K562 (cell line): ENCODE measurements around the gene SLIT2. TPM values are rescaled to one million over a fixed set of nuclear protein-coding genes. Genes with fewer than 3 reads are reported as not detected.

ENCODE experiments used
- ATAC-seq: fragments of 200-7000 bp; cut with Tn5 transposase; 3 replicates; pipeline ENCODE4 v1.9.1; 2020; ENCODE audit warnings: moderate library complexity
- BruUV-seq: library from RNA; stranded (reverse); fragments of 400-500 nt; replicated peaks from 2 replicates; lab custom pipeline; 2021; lab: Mats Ljungman, UMichigan
- CTCF ChIA-PET: fragments of 300-600 bp; formaldehyde crosslinking; extraction: SDS; loops from one replicate; lab custom pipeline; 2021; ENCODE audit warnings: low intra/inter-chr PET ratio; lab: Yijun Ruan, JAX
- POLR2A ChIA-PET: fragments of 300-600, 350-650 bp; sonication (Branson Sonifier 250); formaldehyde crosslinking; extraction: SDS; loops from one replicate; lab custom pipeline; 2021; ENCODE audit warnings: antibody characterized with exemption, inconsistent platforms; lab: Yijun Ruan, JAX
- DNase-seq, 4 experiments: peaks; one replicate each; pipeline versions ENCODE4 v3.0.0 to v3.0.0-alpha.2; 2011 to 2018; ENCODE audit warnings: low spot score in 3 of 4, mixed read lengths in 3 of 4; ENCODE audit errors: extremely low read depth in 1 of 4
- FAIRE-seq: peaks from 2 replicates; lab custom pipeline; 2011; peaks lifted over from hg19 to GRCh38; lab: Jason Lieb, UNC
- H2AFZ ChIP-seq: 2 replicates; pipeline ENCODE4 v1.6.0; 2011; ENCODE audit warnings: low read depth, low read length, control low read depth, inconsistent platforms
- H3K27ac ChIP-seq: fragments of 200-600 bp; 3 replicates; pipeline ENCODE4 v1.8.0; 2011; ENCODE audit warnings: low read depth, mild to moderate bottlenecking, control low read depth, inconsistent platforms, low read length, moderate library complexity, mixed read lengths; ENCODE audit errors: extremely low read depth
- H3K27me3 ChIP-seq, 2 experiments: fragments of 300-600 bp in 1 of 2; 2 replicates in 1 of 2; 3 replicates in 1 of 2; pipeline versions ENCODE4 v1.6.0 to v1.8.0; 2011; ENCODE audit warnings: inconsistent platforms in 2 of 2, low read length in 2 of 2, mild to moderate bottlenecking in 1 of 2, mixed read lengths in 1 of 2, moderate library complexity in 1 of 2; ENCODE audit not compliant: control insufficient read depth in 2 of 2, insufficient read depth in 2 of 2
- H3K36me3 ChIP-seq: fragments of 300-600 bp; 3 replicates; pipeline ENCODE4 v1.8.0; 2011; ENCODE audit warnings: mild to moderate bottlenecking, low read length, inconsistent platforms; ENCODE audit not compliant: control insufficient read depth, insufficient read depth
- H3K4me1 ChIP-seq, 2 experiments: fragments of 200-600 bp in 1 of 2; replicated peaks in 1 of 2; 2 replicates in 1 of 2; 3 replicates in 1 of 2; pipeline versions ENCODE4 v1.5.1 to v1.8.0; 2011; ENCODE audit warnings: inconsistent platforms in 2 of 2, low read length in 2 of 2, mild to moderate bottlenecking in 1 of 2, mixed read lengths in 1 of 2, moderate library complexity in 1 of 2; ENCODE audit not compliant: control insufficient read depth in 2 of 2, insufficient read depth in 2 of 2
- H3K4me2 ChIP-seq: 2 replicates; pipeline ENCODE4 v1.6.1; 2011; ENCODE audit warnings: low read length, control low read depth, inconsistent platforms, mixed read lengths; ENCODE audit not compliant: insufficient read depth
- H3K4me3 ChIP-seq: fragments of 200-600 bp; sonication (generic), shearing (Covaris generic); 2 replicates; pipeline ENCODE4 v1.5.1; 2016; ENCODE audit warnings: control low read depth, inconsistent platforms
- H3K79me2 ChIP-seq: fragments of 200-600 bp; 3 replicates; pipeline ENCODE4 v1.8.0; 2011; ENCODE audit warnings: low read length, inconsistent platforms; ENCODE audit not compliant: control insufficient read depth, insufficient read depth
- H3K9ac ChIP-seq, 2 experiments: 2 replicates each; pipeline versions ENCODE4 v1.6.0 to v1.6.1; 2011; ENCODE audit warnings: low read depth in 2 of 2, low read length in 2 of 2, control low read depth in 1 of 2, inconsistent platforms in 1 of 2, mild to moderate bottlenecking in 1 of 2, mixed read lengths in 1 of 2; ENCODE audit not compliant: insufficient read depth in 1 of 2
- H3K9me1 ChIP-seq: one replicate; pipeline ENCODE4 v1.6.0; 2011; ENCODE audit warnings: inconsistent platforms, mild to moderate bottlenecking, low read length, moderate library complexity; ENCODE audit not compliant: control insufficient read depth, insufficient read depth
- H3K9me3 ChIP-seq: replicated peaks from 2 replicates; pipeline ENCODE4 v1.5.1; 2011; ENCODE audit warnings: low read depth, low read length, inconsistent platforms; ENCODE audit not compliant: control insufficient read depth, insufficient read depth
- H4K20me1 ChIP-seq: replicated peaks from 2 replicates; pipeline ENCODE4 v1.6.1; 2011; ENCODE audit warnings: low read length, inconsistent platforms, mixed read lengths; ENCODE audit not compliant: control insufficient read depth, insufficient read depth
- CBFA2T2 ChIP-seq: fragments of 450-650 bp; conservative IDR thresholded peaks from 2 replicates; pipeline ENCODE4 v1.6.1; 2017; ENCODE audit warnings: mild to moderate bottlenecking
- CHD2 ChIP-seq: IDR thresholded peaks from 2 replicates; pipeline ENCODE4 v1.6.1; 2011; ENCODE audit warnings: low read depth, low read length
- COPS2 ChIP-seq: fragments of 450-650 bp; conservative IDR thresholded peaks from 2 replicates; pipeline ENCODE4 v1.6.1; 2016; ENCODE audit warnings: mild to moderate bottlenecking, moderate library complexity
- ELK3 ChIP-seq: fragments of 450-650 bp; formaldehyde crosslinking; IDR thresholded peaks from 2 replicates; pipeline ENCODE4 v1.4.0; 2020; ENCODE audit warnings: mild to moderate bottlenecking
- FOXM1 ChIP-seq, 2 experiments: fragments of 450-650 bp in 1 of 2; sonication (generic) in 1 of 2; formaldehyde crosslinking in 1 of 2; IDR thresholded peaks; 2 replicates each; pipeline versions ENCODE4 v1.6.1 to v1.9.0; 2017 to 2022; ENCODE audit warnings: low read depth in 2 of 2, mild to moderate bottlenecking in 2 of 2, missing genetic modification reagents in 1 of 2, moderate library complexity in 1 of 2
- HBP1 ChIP-seq: fragments of 450-650 bp; formaldehyde crosslinking; IDR thresholded peaks from 2 replicates; pipeline ENCODE4 v1.4.0; 2022; ENCODE audit warnings: missing genetic modification characterization
- MXD1 ChIP-seq: fragments of 250-450 bp; sonication (Bioruptor Pico); IDR thresholded peaks from 2 replicates; pipeline ENCODE4 v1.8.0; 2021; ENCODE audit warnings: borderline replicate concordance, mild to moderate bottlenecking, moderate library complexity; ENCODE audit not compliant: poor library complexity, severe bottlenecking
- NFATC3 ChIP-seq: fragments of 450-650 bp; IDR thresholded peaks from 2 replicates; pipeline ENCODE4 v1.6.1; 2017; ENCODE audit warnings: mild to moderate bottlenecking
- SMARCB1 ChIP-seq: IDR thresholded peaks from 2 replicates; pipeline ENCODE4 v1.6.1; 2011; ENCODE audit warnings: improper control_type of control experiment, low read depth; ENCODE audit not compliant: insufficient read length
- SNRNP70 ChIP-seq: fragments of 200-400 bp; formaldehyde crosslinking; optimal IDR thresholded peaks from 2 replicates; pipeline ENCODE3; 2017; ENCODE audit warnings: low read depth, low read length
- TBP ChIP-seq: optimal IDR thresholded peaks from 2 replicates; pipeline ENCODE3; 2011; ENCODE audit warnings: low read depth, low read length, improper control_type of control experiment
- ZBTB8A ChIP-seq: fragments of 450-650 bp; IDR thresholded peaks from 2 replicates; pipeline ENCODE4 v1.6.1; 2018; ENCODE audit warnings: mild to moderate bottlenecking, moderate library complexity; ENCODE audit not compliant: partially characterized antibody
- ZNF282 ChIP-seq: sonication (generic); formaldehyde crosslinking; IDR thresholded peaks from 2 replicates; pipeline ENCODE4 v1.8.1; 2023; ENCODE audit warnings: missing genetic modification reagents
- ZNF444 ChIP-seq: fragments of 250-450 bp; sonication (Bioruptor Pico); IDR thresholded peaks from 2 replicates; pipeline ENCODE4 v1.4.0; 2020; ENCODE audit warnings: mild to moderate bottlenecking, moderate library complexity
- ZNF449 ChIP-seq: fragments of 250-450 bp; sonication (Bioruptor Pico); IDR thresholded peaks from 2 replicates; pipeline ENCODE4 v1.8.0; 2022; ENCODE audit warnings: moderate library complexity, mild to moderate bottlenecking, inconsistent platforms
- ZNF644 ChIP-seq: fragments of 200-800 bp; sonication (Bioruptor generic); IDR thresholded peaks from 2 replicates; pipeline ENCODE4 v1.6.1; 2016; ENCODE audit warnings: low read depth, missing genetic modification characterization, missing compliant biosample characterization
- ZNF695 ChIP-seq: fragments of 450-650 bp; formaldehyde crosslinking; IDR thresholded peaks from 2 replicates; pipeline ENCODE4 v1.4.0; 2020; ENCODE audit warnings: mild to moderate bottlenecking, moderate library complexity
- ZNF77 ChIP-seq: fragments of 250-450 bp; sonication (Bioruptor Pico); IDR thresholded peaks from 2 replicates; pipeline ENCODE4 v1.5.0; 2020
- WGBS: fragments of 100-300 bp; shearing (Covaris generic); methylation state at CpG from one replicate; pipeline ENCODE4 v1.1.6; 2016; ENCODE audit warnings: low coverage, mixed read lengths; ENCODE audit not compliant: insufficient coverage; ENCODE audit errors: missing lambda C conversion rate; 5-methylcytosine and 5-hydroxymethylcytosine counted together
- in situ Hi-C: fragments of 300-500 bp; cut with MboI; formaldehyde crosslinking; loops from 4 replicates; pipeline ENCODE4 v1.15.0; 2018; ENCODE audit warnings: inconsistent platforms, mixed read lengths
- intact Hi-C: fragments of 100-400 bp; cut with micrococcal nuclease; formaldehyde crosslinking; loops from 2 replicates; pipeline ENCODE4 v1.14.2; 2022
- polyA plus RNA-seq, 8 experiments: library from polyadenylated mRNA; depleted of rRNA in 4 of 8; stranded (reverse) in 5 of 8; unstranded in 3 of 8; fragments of >200 nt; fragmentation: Nextera tagmentation in 2 of 8; fragmentation: Illumina TruSeq in 1 of 8; extraction: Ambion mirVana in 2 of 8; extraction: Trizol in 1 of 8; gene quantifications; 2 replicates each; pipeline versions ENCODE4 v1.2.1 to v1.2.3, GENCODE V29; 2011 to 2014; ENCODE audit warnings: inconsistent platforms in 1 of 8, missing spikeins in 1 of 8
- total RNA-seq, 7 experiments: library from RNA; depleted of rRNA in 6 of 7; stranded (reverse); fragments of >200 nt in 6 of 7; fragmentation: Illumina TruSeq in 2 of 7; extraction: Trizol in 2 of 7; gene quantifications; 2 replicates each; pipeline versions ENCODE4 v1.2.1 to v1.2.3, GENCODE V29; 2011 to 2021; ENCODE audit warnings: low replicate concordance in 1 of 7

The SLIT2 gene
- total and polyA plus RNA-seq, 9 of the 15 experiments (the other 6 are each of a cell fraction or from before 2014, with no cell fraction given) = 1.8 to 8.1 (median 4.1) TPM

- no peak for TF ChIP-seq HBP1
- TF ChIP-seq ZNF644 (tag) = no peak
- TF ChIP-seq ELK3 = no peak
- no peak for TF ChIP-seq ZNF77 (CRISPR knock-in tag)
- no peak for TF ChIP-seq NFATC3
- TF ChIP-seq CHD2 = no peak
- TF ChIP-seq MXD1 (CRISPR knock-in tag) = no peak
- TF ChIP-seq FOXM1 (IDR thresholded peaks at IDR 0.05; ENCODE audit: low read depth) = no peak
- TF ChIP-seq FOXM1 (CRISPR knock-in tag; IDR thresholded peaks at IDR 0.05; ENCODE audit: low read depth) = no peak
- TF ChIP-seq CBFA2T2 = no peak
- TF ChIP-seq ZNF449 (CRISPR knock-in tag) = no peak
- TF ChIP-seq COPS2 = no peak
- TF ChIP-seq TBP = no peak
- no peak for TF ChIP-seq ZNF282 (CRISPR knock-in tag)
- no peak for TF ChIP-seq ZBTB8A
- no peak for TF ChIP-seq ZNF695 (CRISPR knock-in tag)
- TF ChIP-seq ZNF444 = no peak
- no peak for TF ChIP-seq SNRNP70
- no peak for TF ChIP-seq SMARCB1
- in situ Hi-C loops = no loop called here
- no peak overlapping the region for H3K4me3 ChIP-seq
- intact Hi-C loops = no loop called here
- 10% methylated on average over 25 of the region's 55 CpGs for WGBS
- ChIA-PET POLR2A (no interaction called here), CTCF (no interaction called here)
- no peaks in the 10 kb centered on the region for H3K9me3 ChIP-seq
- no TSS peak for BruUV-seq
- FAIRE-seq (no peak), ATAC-seq (no peak), DNase-seq (no peak)
- H3K9me1 ChIP-seq = no peaks in the 10 kb centered on the region
- H3K27ac ChIP-seq = no peak overlapping the region
- H3K9ac ChIP-seq = no peak overlapping the region
- H3K79me2 ChIP-seq = no peaks in the 10 kb centered on the region
- no peaks in the 10 kb centered on the region for H4K20me1 ChIP-seq
- peaks cover 0 to 7% of the 10 kb centered on the region in 2 experiments; a peak in 2 of 5 replicates for H3K27me3 ChIP-seq
- H2AFZ ChIP-seq = no peak overlapping the region
- no peak overlapping the region for H3K4me2 ChIP-seq
- H3K4me1 ChIP-seq = peaks cover 0 to 7% of the 10 kb centered on the region in 2 experiments; a peak in 2 of 5 replicates
- H3K36me3 ChIP-seq = no peaks in the 10 kb centered on the region
Measured at GRCh38 chr4:20252656-20253282, 1.1 kb downstream of the SLIT2 start.
